ENCODE data around the gene FAM124B.

FAM124B gene

GRCh38 chr2:224401641-224402342 is at the start of gene FAM124B:
FAM124B (minus strand) TSS chr2:224402107; CDS start chr2:224401768, 339 bp downstream.
- DNase-seq: no peak

- no peak for DNase-seq
Observed at GRCh38 chr2:224449212-224450147, 47.6 kb upstream of the FAM124B start.

GRCh38 chr2:224448236-224448635 is 46.3 kb upstream of the FAM124B start:
- no peak for DNase-seq

- DNase-seq: no peak
Observed at GRCh38 chr2:224444783-224445182, 42.9 kb upstream of the FAM124B start.

- no peak for DNase-seq
Observed at GRCh38 chr2:224444021-224444420, 42.1 kb upstream of the FAM124B start.

- DNase-seq: no peak
Observed at GRCh38 chr2:224442071-224442967, 40.4 kb upstream of the FAM124B start.

- no peak for DNase-seq
Observed at GRCh38 chr2:224440988-224441387, 39.1 kb upstream of the FAM124B start.

- no peak for DNase-seq
Observed at GRCh38 chr2:224438726-224439125, 36.8 kb upstream of the FAM124B start.

GRCh38 chr2:224436634-224437033 is 34.7 kb upstream of the FAM124B start:
- DNase-seq: no peak

GRCh38 chr2:224434618-224435017 is 32.7 kb upstream of the FAM124B start:
- no peak for DNase-seq

- DNase-seq: no peak
Observed at GRCh38 chr2:224433442-224433841, 31.5 kb upstream of the FAM124B start.

- no peak for DNase-seq
Observed at GRCh38 chr2:224432003-224432579, 30.2 kb upstream of the FAM124B start.

GRCh38 chr2:224429441-224429810 is 27.5 kb upstream of the FAM124B start:
- no peak for DNase-seq

- DNase-seq: no peak
Observed at GRCh38 chr2:224428787-224429440, 27.0 kb upstream of the FAM124B start.

- no peak for DNase-seq
Observed at GRCh38 chr2:224427471-224427870, 25.6 kb upstream of the FAM124B start.

GRCh38 chr2:224426656-224427055 is 24.7 kb upstream of the FAM124B start:
- DNase-seq: no peak

- no peak for DNase-seq
Observed at GRCh38 chr2:224421065-224421464, 19.2 kb upstream of the FAM124B start.

- no peak for DNase-seq
Observed at GRCh38 chr2:224417947-224418346, 16.0 kb upstream of the FAM124B start.

- DNase-seq: no peak
Observed at GRCh38 chr2:224417361-224417729, 15.4 kb upstream of the FAM124B start.

- DNase-seq: no peak
Observed at GRCh38 chr2:224416656-224417360, 14.9 kb upstream of the FAM124B start.

- DNase-seq: no peak
Observed at GRCh38 chr2:224413381-224413780, 11.5 kb upstream of the FAM124B start.
